Endothelial cell of umbilical vein (primary cell): Measurements from ENCODE around the gene TSPAN18. TPM values are rescaled to one million over a fixed set of nuclear protein-coding genes. Genes with fewer than 3 reads are reported as not detected.

ENCODE experiments used
- BruUV-seq: library from RNA; stranded (reverse); fragments of 400-500 nt; replicated peaks from 2 replicates; lab custom pipeline; 2021; lab: Mats Ljungman, UMichigan
- CTCF ChIA-PET: fragments of 300-600, 350-600 bp; sonication (Branson Sonifier 250); formaldehyde crosslinking; loops from one replicate; lab custom pipeline; 2021; ENCODE audit warnings: antibody characterized with exemption, inconsistent platforms; lab: Charles Lee
- POLR2A ChIA-PET: fragments of 300-600, 350-600 bp; sonication (Branson Sonifier 250); formaldehyde crosslinking; loops from one replicate; lab custom pipeline; 2021; ENCODE audit warnings: antibody characterized with exemption, inconsistent platforms; lab: Charles Lee
- DNase-seq: peaks from one replicate; pipeline ENCODE4 v3.0.0-alpha.2; 2011; ENCODE audit warnings: low read depth, low spot score
- FAIRE-seq: peaks from 2 replicates; lab custom pipeline; 2011; peaks lifted over from hg19 to GRCh38; lab: Jason Lieb, UNC
- H2AFZ ChIP-seq: 2 replicates; pipeline ENCODE4 v1.6.0; 2012; ENCODE audit warnings: low read depth, low read length, control low read depth, inconsistent platforms
- H3K27ac ChIP-seq: 2 replicates; pipeline ENCODE4 v1.5.1; 2011; ENCODE audit warnings: low read depth, mild to moderate bottlenecking, control low read depth, low read length, moderate library complexity; ENCODE audit not compliant: insufficient read depth
- H3K27me3 ChIP-seq, 2 experiments: 2 replicates each; pipeline versions ENCODE4 v1.6.0 to v1.6.1; 2011; ENCODE audit warnings: low read length in 2 of 2, mixed read lengths in 1 of 2; ENCODE audit not compliant: control insufficient read depth in 2 of 2, insufficient read depth in 2 of 2
- H3K36me3 ChIP-seq, 2 experiments: 2 replicates in 1 of 2; 3 replicates in 1 of 2; pipeline ENCODE4 v1.5.1; 2011; ENCODE audit warnings: low read length in 2 of 2, mild to moderate bottlenecking in 1 of 2, moderate library complexity in 1 of 2; ENCODE audit not compliant: control insufficient read depth in 2 of 2, insufficient read depth in 2 of 2; ENCODE audit errors: extremely low read depth in 1 of 2
- H3K4me1 ChIP-seq: 3 replicates; pipeline ENCODE4 v1.5.1; 2011; ENCODE audit warnings: mild to moderate bottlenecking, low read length; ENCODE audit not compliant: control insufficient read depth, insufficient read depth; ENCODE audit errors: extremely low read depth
- H3K4me2 ChIP-seq: 2 replicates; pipeline ENCODE4 v1.6.1; 2011; ENCODE audit warnings: low read length, control low read depth, mixed read lengths; ENCODE audit not compliant: insufficient read depth
- H3K4me3 ChIP-seq, 3 experiments: fragments of 200-600 bp in 1 of 3; sonication (generic), shearing (Covaris generic) in 1 of 3; replicated peaks in 1 of 3; 2 replicates each; pipeline ENCODE4 v1.5.1; 2011 to 2016; ENCODE audit warnings: control low read depth in 3 of 3, low read length in 3 of 3, mild to moderate bottlenecking in 2 of 3, inconsistent platforms in 1 of 3, low read depth in 1 of 3, moderate library complexity in 1 of 3; ENCODE audit not compliant: insufficient read depth in 1 of 3
- H3K79me2 ChIP-seq: 2 replicates; pipeline ENCODE4 v1.6.0; 2012; ENCODE audit warnings: low read length, inconsistent platforms; ENCODE audit not compliant: control insufficient read depth, insufficient read depth
- H3K9ac ChIP-seq: replicated peaks from 2 replicates; pipeline ENCODE3; 2011; ENCODE audit warnings: low read length, control low read depth; ENCODE audit not compliant: insufficient read depth; ENCODE audit errors: extremely low read depth
- H3K9me1 ChIP-seq: replicated peaks from 3 replicates; pipeline ENCODE4 v1.6.0; 2011; ENCODE audit warnings: mild to moderate bottlenecking, low read length; ENCODE audit not compliant: control insufficient read depth, insufficient read depth; ENCODE audit errors: extremely low read depth
- H3K9me3 ChIP-seq: replicated peaks from 2 replicates; pipeline ENCODE4 v1.5.1; 2012; ENCODE audit warnings: low read length, inconsistent platforms; ENCODE audit not compliant: control insufficient read depth, insufficient read depth
- H4K20me1 ChIP-seq: replicated peaks from 2 replicates; pipeline ENCODE3; 2011; ENCODE audit warnings: mild to moderate bottlenecking, low read length; ENCODE audit not compliant: control insufficient read depth, insufficient read depth; ENCODE audit errors: extremely low read depth
- CTCF ChIP-seq, 2 donors: IDR thresholded peaks; 1 replicate in 1 of 2; 2 replicates in 1 of 2; pipeline ENCODE4 v1.5.1; 2011; ENCODE audit warnings: low read length in 2 of 2, mild to moderate bottlenecking in 2 of 2, moderate library complexity in 2 of 2, control low read depth in 1 of 2, inconsistent platforms in 1 of 2, low read depth in 1 of 2; ENCODE audit not compliant: insufficient read depth in 1 of 2; ENCODE audit errors: extremely low read depth in 1 of 2
- EZH2 ChIP-seq: IDR thresholded peaks from 2 replicates; pipeline ENCODE4 v1.6.1; 2012; ENCODE audit warnings: borderline replicate concordance, low read depth, mild to moderate bottlenecking, moderate library complexity, low read length, inconsistent platforms; ENCODE audit not compliant: severe bottlenecking
- FOS ChIP-seq: IDR thresholded peaks from 2 replicates; pipeline ENCODE4 v1.6.1; 2011; ENCODE audit warnings: mild to moderate bottlenecking, low read length, moderate library complexity, borderline replicate concordance; ENCODE audit not compliant: insufficient read depth
- GATA2 ChIP-seq: IDR thresholded peaks from 2 replicates; pipeline ENCODE4 v1.7.0; 2011; ENCODE audit warnings: low read depth, mild to moderate bottlenecking, moderate library complexity, mixed read lengths, low read length; ENCODE audit not compliant: insufficient read length, insufficient read depth
- JUN ChIP-seq: IDR thresholded peaks from 2 replicates; pipeline ENCODE4 v1.6.1; 2011; ENCODE audit warnings: borderline replicate concordance, low read depth; ENCODE audit not compliant: insufficient read length, insufficient read depth
- MYC ChIP-seq: IDR thresholded peaks from one replicate; pipeline ENCODE4 v1.6.1; 2011; ENCODE audit warnings: mild to moderate bottlenecking, low read depth, low read length
- POLR2A ChIP-seq: IDR thresholded peaks from 2 replicates; pipeline ENCODE4 v1.6.1; 2012; ENCODE audit warnings: low read depth, mild to moderate bottlenecking, control low read depth, low read length
- POLR2AphosphoS5 ChIP-seq: IDR thresholded peaks from 2 replicates; pipeline ENCODE4 v1.6.1; 2012; ENCODE audit warnings: low read depth, mild to moderate bottlenecking, control low read depth, low read length, moderate library complexity; ENCODE audit not compliant: insufficient read depth
- dilution Hi-C: fragments of 300-500 bp; cut with MboI; formaldehyde crosslinking; loops from one replicate; pipeline ENCODE4 v1.15.0; 2019; ENCODE audit warnings: low sequenced_read_pairs; ENCODE audit not compliant: extremely low pct_ligation_motif_present
- intact Hi-C: fragments of 100-400 bp; cut with micrococcal nuclease; formaldehyde crosslinking; loops from one replicate; pipeline ENCODE4 v1.10.0; 2022
- polyA plus RNA-seq, 4 experiments: library from polyadenylated mRNA; depleted of rRNA in 3 of 4; stranded (reverse) in 3 of 4; unstranded in 1 of 4; fragments of >200 nt; gene quantifications; 2 replicates each; pipeline versions ENCODE4 v1.2.1 to v1.2.3, GENCODE V29; 2011 to 2012; ENCODE audit warnings: missing spikeins in 1 of 4
- total RNA-seq: library from RNA; stranded (reverse); gene quantifications from 2 replicates; pipeline ENCODE4 v1.2.3, GENCODE V29; 2021
- TF ChIP-seq, protein P1 (sequence below): IDR thresholded peaks from 2 replicates; pipeline ENCODE4 v1.6.1; 2011; ENCODE audit not compliant: insufficient read depth, insufficient read length

Gene TSPAN18
- total and polyA plus RNA-seq, 2 donors (not counting 3 experiments of a cell fraction or from before 2014, with no cell fraction given), result 32.2 to 118 TPM

- no peak for FAIRE-seq
- dilution Hi-C loops (loop anchor here (10.0 kb wide), 1 partner anchor 269 kb away; no protein-coding TSS in a partner anchor), intact Hi-C loops (loop anchor here (5.0 kb wide), 2 partner anchors 81 to 336 kb away; no protein-coding TSS in a partner anchor)
- no peak overlapping the region for H3K4me2 ChIP-seq
- no peaks in the 10 kb centered on the region for H3K9me3 ChIP-seq
- no TSS peak for BruUV-seq
- no peak overlapping the region for H3K4me3 ChIP-seq
- no peaks in the 10 kb centered on the region for H3K4me1 ChIP-seq
- H3K27me3 ChIP-seq, result no peaks in the 10 kb centered on the region
- no peak for DNase-seq
- no peak overlapping the region for H3K27ac ChIP-seq
- no peaks in the 10 kb centered on the region for H3K36me3 ChIP-seq
- ChIA-PET CTCF (interaction anchor here (0.6 to 5.5 kb wide), 12 partner anchors 14 to 336 kb away, joined by 3 to 75 read pairs (median 4); partner anchors contain the start of gene TSPAN18), POLR2A (no interaction called here)
- H3K9me1 ChIP-seq, result no peaks in the 10 kb centered on the region
- H3K9ac ChIP-seq, result no peak overlapping the region
- no peak overlapping the region for H2AFZ ChIP-seq
- no peak for TF ChIP-seq JUN
- H4K20me1 ChIP-seq, result no peaks in the 10 kb centered on the region
- no peaks in the 10 kb centered on the region for H3K79me2 ChIP-seq
Observed at GRCh38 chr11:44893308-44893822, 166.6 kb downstream of the TSPAN18 start.

DNA sequence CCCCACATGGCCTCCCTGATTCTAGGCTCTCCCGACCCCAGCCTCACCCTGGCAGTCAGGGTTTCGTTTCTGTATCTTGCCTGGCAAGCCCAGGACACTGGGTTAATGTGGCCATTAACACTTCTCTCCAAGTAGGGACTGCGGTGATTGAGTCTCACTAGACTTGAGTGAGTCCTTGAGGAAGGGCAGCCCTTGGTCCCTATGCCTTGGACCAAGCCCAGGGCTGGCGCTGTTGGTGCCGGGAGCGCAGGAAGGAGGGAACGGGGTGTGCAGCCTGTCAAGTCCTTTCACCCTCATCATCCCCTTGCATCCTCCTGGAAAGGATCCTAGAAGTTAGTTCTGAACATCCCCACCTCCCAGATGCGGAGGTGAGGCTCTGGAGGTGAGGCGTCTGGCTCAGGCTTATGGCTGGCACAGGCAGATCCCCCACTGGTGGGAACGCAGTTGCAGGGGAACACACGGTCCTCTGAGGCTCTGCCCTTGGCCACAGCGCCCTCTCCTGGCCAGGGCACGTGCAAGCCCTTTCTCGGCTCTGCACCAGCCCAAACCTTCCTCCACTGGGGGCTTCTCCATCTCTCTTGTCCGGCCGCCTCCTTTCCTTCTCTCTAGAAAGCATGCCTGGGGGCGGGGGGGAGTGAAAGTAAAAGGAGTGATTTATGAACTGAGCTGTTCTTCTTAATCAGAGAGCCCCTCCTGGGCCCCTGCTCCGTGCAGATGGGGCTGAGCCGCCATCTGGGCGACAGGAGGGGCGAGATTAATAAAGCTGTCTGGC lies 167.3 kb downstream of the TSPAN18 start:
- H2AFZ ChIP-seq, result no peak overlapping the region
- H3K27me3 ChIP-seq, result no peaks in the 10 kb centered on the region
- intact Hi-C loops, result loop anchor here (1.0 to 5.0 kb wide), 6 partner anchors 82 to 337 kb away; no protein-coding TSS in a partner anchor
- DNase-seq, result peak; percentile 69
- CTCF ChIA-PET, result interaction anchor here (0.6 to 5.5 kb wide), 26 partner anchors 9 to 337 kb away, joined by 3 to 75 read pairs (median 4); partner anchors contain the start of genes CD82 and TSPAN18
- no peak overlapping the region for H3K27ac ChIP-seq
- dilution Hi-C loops, result loop anchor here (10.0 kb wide), 1 partner anchor 269 kb away; no protein-coding TSS in a partner anchor
- no peak overlapping the region for H3K9ac ChIP-seq
- H3K9me3 ChIP-seq, result no peaks in the 10 kb centered on the region
- POLR2A ChIA-PET, result no interaction called here
- no peaks in the 10 kb centered on the region for H3K36me3 ChIP-seq
- H3K4me3 ChIP-seq, result no peak overlapping the region
- no TSS peak for BruUV-seq
- FAIRE-seq, result peak; percentile 53
- TF ChIP-seq GATA2 (no peak), MYC (no peak), POLR2AphosphoS5 (no peak), FOS (no peak), POLR2A (no peak), EZH2 (no peak), CTCF (IDR thresholded peaks at IDR 0.05; ENCODE audit: extremely low read depth in 1 of 2, insufficient read depth in 1 of 2, low read depth in 1 of 2, low read length in 2 of 2) (peak; percentile 83 to 95), JUN (no peak)
- TF ChIP-seq, protein P1, sequence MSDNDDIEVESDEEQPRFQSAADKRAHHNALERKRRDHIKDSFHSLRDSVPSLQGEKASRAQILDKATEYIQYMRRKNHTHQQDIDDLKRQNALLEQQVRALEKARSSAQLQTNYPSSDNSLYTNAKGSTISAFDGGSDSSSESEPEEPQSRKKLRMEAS, result peak; percentile 37
- no peaks in the 10 kb centered on the region for H3K9me1 ChIP-seq
- no peaks in the 10 kb centered on the region for H4K20me1 ChIP-seq
- no peaks in the 10 kb centered on the region for H3K4me1 ChIP-seq
- H3K79me2 ChIP-seq, result no peaks in the 10 kb centered on the region
- no peak overlapping the region for H3K4me2 ChIP-seq
